Keratinocyte (primary cell): Measurements from ENCODE around the gene KEAP1. TPM values are rescaled to one million over a fixed set of nuclear protein-coding genes. Genes with fewer than 3 reads are reported as not detected.
"Not testable (repeated sequence)": the region's sequence is repeated elsewhere in the genome, so short reads cannot be mapped to it uniquely, and the experiment has no call there.

Experiments
- DNase-seq: peaks from one replicate; pipeline ENCODE4 v3.0.0-alpha.2; 2011; ENCODE audit warnings: low read depth, missing footprints, low spot score
- FAIRE-seq: peaks from 2 replicates; lab custom pipeline; 2011; peaks lifted over from hg19 to GRCh38; lab: Jason Lieb, UNC
- H2AFZ ChIP-seq: 2 replicates; pipeline ENCODE4 v1.6.0; 2012; ENCODE audit warnings: low read length, control low read depth, inconsistent platforms; ENCODE audit not compliant: control insufficient read depth
- H3K27ac ChIP-seq: 2 replicates; pipeline ENCODE4 v1.5.1; 2011; ENCODE audit warnings: low read length; ENCODE audit not compliant: control insufficient read depth, insufficient read depth
- H3K27me3 ChIP-seq: 3 replicates; pipeline ENCODE4 v1.6.0; 2011; ENCODE audit warnings: low read length; ENCODE audit not compliant: control insufficient read depth, insufficient read depth; ENCODE audit errors: extremely low read depth
- H3K36me3 ChIP-seq, 2 experiments: 2 replicates in 1 of 2; 3 replicates in 1 of 2; pipeline ENCODE4 v1.5.1; 2011; ENCODE audit warnings: low read length in 2 of 2, mild to moderate bottlenecking in 1 of 2; ENCODE audit not compliant: control insufficient read depth in 2 of 2, insufficient read depth in 2 of 2; ENCODE audit errors: extremely low read depth in 1 of 2
- H3K4me1 ChIP-seq: 3 replicates; pipeline ENCODE4 v1.5.1; 2011; ENCODE audit warnings: low read length; ENCODE audit not compliant: control insufficient read depth, insufficient read depth; ENCODE audit errors: extremely low read depth
- H3K4me2 ChIP-seq: 3 replicates; pipeline ENCODE4 v1.6.0; 2011; ENCODE audit warnings: low read depth, low read length; ENCODE audit not compliant: control insufficient read depth, insufficient read depth; ENCODE audit errors: extremely low read depth
- H3K4me3 ChIP-seq, 3 experiments: fragments of 200-600 bp in 1 of 3; sonication (generic) in 1 of 3; 2 replicates in 2 of 3; 3 replicates in 1 of 3; pipeline ENCODE4 v1.5.1; 2011 to 2016; ENCODE audit warnings: low read length in 3 of 3, mild to moderate bottlenecking in 3 of 3, control low read depth in 2 of 3, inconsistent platforms in 1 of 3, low read depth in 1 of 3, mixed read lengths in 1 of 3, mixed run types in 1 of 3, moderate library complexity in 1 of 3; ENCODE audit not compliant: control insufficient read depth in 2 of 3, insufficient read depth in 2 of 3; ENCODE audit errors: extremely low read depth in 1 of 3
- H3K79me2 ChIP-seq: 2 replicates; pipeline ENCODE4 v1.6.0; 2012; ENCODE audit warnings: low read length; ENCODE audit not compliant: control insufficient read depth, insufficient read depth
- H3K9ac ChIP-seq: 3 replicates; pipeline ENCODE4 v1.6.0; 2011; ENCODE audit warnings: low read length; ENCODE audit not compliant: control insufficient read depth, insufficient read depth; ENCODE audit errors: extremely low read depth
- H3K9me1 ChIP-seq: 3 replicates; pipeline ENCODE4 v1.6.0; 2011; ENCODE audit warnings: low read length; ENCODE audit not compliant: control insufficient read depth, insufficient read depth; ENCODE audit errors: extremely low read depth
- H3K9me3 ChIP-seq: 2 replicates; pipeline ENCODE4 v1.5.1; 2012; ENCODE audit warnings: low read depth, low read length; ENCODE audit not compliant: control insufficient read depth
- H4K20me1 ChIP-seq: 3 replicates; pipeline ENCODE4 v1.6.0; 2011; ENCODE audit warnings: low read length; ENCODE audit not compliant: control insufficient read depth, insufficient read depth; ENCODE audit errors: extremely low read depth
- CTCF ChIP-seq, 3 experiments: IDR thresholded peaks in 1 of 3; conservative IDR thresholded peaks in 1 of 3; optimal IDR thresholded peaks in 1 of 3; 2 replicates in 2 of 3; 3 replicates in 1 of 3; pipeline versions ENCODE3 to v1.5.1; 2011; ENCODE audit warnings: low read length in 3 of 3, mild to moderate bottlenecking in 3 of 3, moderate library complexity in 2 of 3, control low read depth in 1 of 3, inconsistent platforms in 1 of 3; ENCODE audit not compliant: insufficient read depth in 2 of 3; ENCODE audit errors: extremely low read depth in 1 of 3
- EZH2 ChIP-seq: IDR thresholded peaks from one replicate; pipeline ENCODE4 v1.6.1; 2012; ENCODE audit warnings: inconsistent platforms, mild to moderate bottlenecking, low read length, moderate library complexity
- dilution Hi-C: fragments of 300-500 bp; cut with MboI; formaldehyde crosslinking; loops from one replicate; pipeline ENCODE4 v1.7.0; 2020; ENCODE audit warnings: low sequenced_read_pairs; ENCODE audit not compliant: extremely low pct_ligation_motif_present
- polyA plus RNA-seq, 5 experiments: library from polyadenylated mRNA; depleted of rRNA in 3 of 5; stranded (reverse) in 3 of 5; stranded (forward) in 1 of 5; unstranded in 1 of 5; fragments of >200 nt; gene quantifications; 1 replicate in 1 of 5; 2 replicates in 3 of 5; 3 replicates in 1 of 5; pipeline versions ENCODE4 v1.2.1 to v1.2.3, GENCODE V29; 2011 to 2012; ENCODE audit warnings: missing spikeins in 2 of 5, low read depth in 1 of 5, low replicate concordance in 1 of 5

KEAP1 gene
- polyA plus RNA-seq, 1 donor (not counting 4 experiments of a cell fraction or from before 2014, with no cell fraction given): 29.6 TPM

- dilution Hi-C loops: no loop called here
- no peak overlapping the region for H3K4me2 ChIP-seq
- DNase-seq: no peak
- H3K79me2 ChIP-seq: peaks cover 2% of the 10 kb centered on the region
- H3K9ac ChIP-seq: no peak overlapping the region
- H3K9me1 ChIP-seq: no peaks in the 10 kb centered on the region
- H3K27ac ChIP-seq: no peak overlapping the region
- H3K4me3 ChIP-seq: no peak overlapping the region
- peak; percentile 75 for FAIRE-seq
- no peaks in the 10 kb centered on the region for H3K9me3 ChIP-seq
- no peak overlapping the region for H2AFZ ChIP-seq
- no peaks in the 10 kb centered on the region for H3K27me3 ChIP-seq
- H4K20me1 ChIP-seq: peaks cover 13% of the 10 kb centered on the region
- TF ChIP-seq EZH2 (no peak), CTCF (optimal IDR thresholded peaks at IDR 0.05 in 1 of 3, IDR thresholded peaks at IDR 0.05 in 1 of 3, conservative IDR thresholded peaks at IDR 0.05 in 1 of 3; ENCODE audit: extremely low read depth in 1 of 3, insufficient read depth in 2 of 3, low read length in 3 of 3) (peak; percentile 48 to 76 (median 55))
- H3K36me3 ChIP-seq: peaks cover 30 to 44% of the 10 kb centered on the region in 2 experiments
- H3K4me1 ChIP-seq: peaks cover 33% of the 10 kb centered on the region
These were observed 48.6 kb upstream of the KEAP1 start for GRCh38 chr19:10551698-10552301.

GRCh38 chr19:10551006-10551405 is 47.9 kb upstream of the KEAP1 start:
- Histone ChIP-seq H3K4me1 (peaks cover 29% of the 10 kb centered on the region), H4K20me1 (peaks cover 13% of the 10 kb centered on the region), H3K36me3 (peaks cover 31 to 47% of the 10 kb centered on the region in 2 experiments)
- H3K4me3 ChIP-seq, dilution Hi-C loops, FAIRE-seq, H2AFZ ChIP-seq, H3K9ac ChIP-seq, H3K79me2 ChIP-seq, H3K9me3 ChIP-seq, H3K9me1 ChIP-seq, DNase-seq, H3K27me3 ChIP-seq, H3K4me2 ChIP-seq, H3K27ac ChIP-seq: not testable (repeated sequence)

GRCh38 chr19:10550336-10550735 is 47.2 kb upstream of the KEAP1 start:
- H3K4me2 ChIP-seq: no peak overlapping the region
- H3K27ac ChIP-seq: no peak overlapping the region
- no peaks in the 10 kb centered on the region for H3K9me1 ChIP-seq
- H3K79me2 ChIP-seq: peaks cover 2% of the 10 kb centered on the region
- H3K36me3 ChIP-seq: peaks cover 31 to 40% of the 10 kb centered on the region in 2 experiments
- H3K27me3 ChIP-seq: no peaks in the 10 kb centered on the region
- TF ChIP-seq CTCF (optimal IDR thresholded peaks at IDR 0.05 in 1 of 3, IDR thresholded peaks at IDR 0.05 in 1 of 3, conservative IDR thresholded peaks at IDR 0.05 in 1 of 3; ENCODE audit: extremely low read depth in 1 of 3, insufficient read depth in 2 of 3, low read length in 3 of 3) (no peak), EZH2 (no peak)
- no peaks in the 10 kb centered on the region for H3K9me3 ChIP-seq
- H4K20me1 ChIP-seq: peaks cover 13% of the 10 kb centered on the region
- peaks cover 23% of the 10 kb centered on the region for H3K4me1 ChIP-seq
- FAIRE-seq (no peak), DNase-seq (no peak)
- no peak overlapping the region for H3K9ac ChIP-seq
- dilution Hi-C loops: no loop called here
- no peak overlapping the region for H3K4me3 ChIP-seq
- H2AFZ ChIP-seq: no peak overlapping the region
